Amniotic epithelial cell (primary cell): ENCODE measurements around the gene MET.
"Not testable (repeated sequence)": the region's sequence is repeated elsewhere in the genome, so short reads cannot be mapped to it uniquely, and the experiment has no call there.

Experiments
- DNase-seq: peaks from one replicate; pipeline ENCODE4 v3.0.0-alpha.2; 2010; ENCODE audit warnings: low read depth

Gene MET

DNA sequence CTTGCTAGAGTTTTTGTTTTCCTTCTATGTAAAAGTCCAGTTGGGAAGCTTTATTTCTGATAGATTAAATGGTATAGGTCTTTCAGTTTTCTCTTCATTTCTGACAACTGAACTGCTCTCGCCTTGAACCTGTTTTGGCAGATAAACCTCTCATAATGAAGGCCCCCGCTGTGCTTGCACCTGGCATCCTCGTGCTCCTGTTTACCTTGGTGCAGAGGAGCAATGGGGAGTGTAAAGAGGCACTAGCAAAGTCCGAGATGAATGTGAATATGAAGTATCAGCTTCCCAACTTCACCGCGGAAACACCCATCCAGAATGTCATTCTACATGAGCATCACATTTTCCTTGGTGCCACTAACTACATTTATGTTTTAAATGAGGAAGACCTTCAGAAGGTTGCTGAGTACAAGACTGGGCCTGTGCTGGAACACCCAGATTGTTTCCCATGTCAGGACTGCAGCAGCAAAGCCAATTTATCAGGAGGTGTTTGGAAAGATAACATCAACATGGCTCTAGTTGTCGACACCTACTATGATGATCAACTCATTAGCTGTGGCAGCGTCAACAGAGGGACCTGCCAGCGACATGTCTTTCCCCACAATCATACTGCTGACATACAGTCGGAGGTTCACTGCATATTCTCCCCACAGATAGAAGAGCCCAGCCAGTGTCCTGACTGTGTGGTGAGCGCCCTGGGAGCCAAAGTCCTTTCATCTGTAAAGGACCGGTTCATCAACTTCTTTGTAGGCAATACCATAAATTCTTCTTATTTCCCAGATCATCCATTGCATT, 27.1 kb downstream of the MET start:
- no peak for DNase-seq

DNA sequence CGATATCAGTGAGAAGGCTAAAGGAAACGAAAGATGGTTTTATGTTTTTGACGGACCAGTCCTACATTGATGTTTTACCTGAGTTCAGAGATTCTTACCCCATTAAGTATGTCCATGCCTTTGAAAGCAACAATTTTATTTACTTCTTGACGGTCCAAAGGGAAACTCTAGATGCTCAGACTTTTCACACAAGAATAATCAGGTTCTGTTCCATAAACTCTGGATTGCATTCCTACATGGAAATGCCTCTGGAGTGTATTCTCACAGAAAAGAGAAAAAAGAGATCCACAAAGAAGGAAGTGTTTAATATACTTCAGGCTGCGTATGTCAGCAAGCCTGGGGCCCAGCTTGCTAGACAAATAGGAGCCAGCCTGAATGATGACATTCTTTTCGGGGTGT, 27.7 kb downstream of the MET start:
- DNase-seq = no peak

DNA sequence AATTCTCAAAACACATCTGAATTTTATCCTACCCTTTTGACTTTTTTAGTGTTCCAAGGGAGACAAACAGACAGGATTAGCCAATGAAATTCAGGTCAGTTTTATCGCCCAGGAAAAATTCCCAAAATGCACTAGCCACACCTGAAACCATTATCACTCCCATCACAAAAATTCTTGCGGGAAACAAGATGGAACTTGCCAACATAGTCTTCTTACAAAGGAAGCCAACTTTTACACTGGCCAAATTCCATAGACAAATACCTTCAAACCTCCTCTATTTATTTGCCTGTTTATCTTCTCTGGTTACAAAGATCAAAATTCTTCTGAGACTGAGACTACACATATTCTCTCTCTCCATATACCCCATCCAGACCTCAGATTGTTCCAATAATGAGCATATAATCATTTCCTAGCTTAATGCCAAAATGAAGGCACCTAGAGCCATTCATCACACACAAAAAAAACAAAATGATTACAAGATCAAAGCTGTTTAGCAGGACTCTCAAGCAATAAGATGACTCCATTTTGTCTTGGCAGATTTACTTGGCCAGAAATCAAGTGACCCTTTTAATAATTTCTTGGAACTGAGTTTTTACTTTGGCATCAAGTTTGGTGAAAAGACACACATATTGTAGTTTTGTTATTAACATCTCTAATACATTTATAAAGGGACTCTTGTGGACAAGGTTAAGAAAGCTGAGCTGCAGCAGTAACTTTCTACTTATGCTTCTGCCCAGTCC, 30.2 kb downstream of the MET start:
- no peak for DNase-seq

DNA sequence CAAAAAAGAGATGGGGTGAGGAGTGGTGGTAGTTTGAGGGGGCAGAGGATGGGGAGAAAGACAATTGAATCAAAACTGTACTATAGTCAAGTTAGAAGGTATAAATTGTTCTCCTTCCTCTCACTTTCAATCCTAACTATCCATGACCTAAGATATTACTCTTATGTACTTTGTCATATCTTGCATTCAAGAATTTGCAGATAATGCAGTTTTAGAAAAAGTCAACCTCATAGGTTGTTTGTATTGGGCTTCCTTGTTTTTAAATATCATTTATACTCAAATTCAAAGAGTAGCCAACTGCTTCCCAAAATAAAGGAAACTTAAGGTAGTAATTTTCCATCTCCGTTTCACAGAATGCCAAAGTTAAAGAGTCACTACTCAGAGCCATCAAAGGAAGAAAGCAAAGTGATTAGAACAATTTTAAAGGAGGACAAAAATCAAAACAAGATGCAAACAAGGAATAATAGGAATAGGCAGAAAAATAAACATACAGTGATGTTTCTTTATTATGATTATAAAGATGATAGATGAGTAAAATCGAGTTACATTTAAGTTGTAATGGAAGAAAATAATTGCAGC, 32.7 kb downstream of the MET start:
- no peak for DNase-seq

DNA sequence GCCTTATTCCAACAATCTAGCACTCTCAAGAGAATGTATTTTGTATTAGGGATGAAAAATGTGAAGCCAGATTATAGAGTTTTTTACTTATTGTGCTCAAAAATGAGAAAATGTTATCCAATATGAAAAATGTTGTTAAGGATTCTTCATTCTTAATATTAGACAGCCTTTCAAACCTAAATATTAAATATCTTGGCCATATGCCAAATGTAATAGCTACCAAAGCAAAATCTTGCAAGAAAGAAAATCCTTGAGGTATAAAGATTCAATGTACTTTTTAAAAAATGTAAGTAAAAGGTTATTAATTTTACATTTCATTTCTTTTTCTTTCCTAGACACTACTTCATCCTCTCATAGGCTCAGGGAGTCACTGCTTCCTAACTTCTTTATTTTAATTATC, 33.4 kb downstream of the MET start:
- no peak for DNase-seq

DNA sequence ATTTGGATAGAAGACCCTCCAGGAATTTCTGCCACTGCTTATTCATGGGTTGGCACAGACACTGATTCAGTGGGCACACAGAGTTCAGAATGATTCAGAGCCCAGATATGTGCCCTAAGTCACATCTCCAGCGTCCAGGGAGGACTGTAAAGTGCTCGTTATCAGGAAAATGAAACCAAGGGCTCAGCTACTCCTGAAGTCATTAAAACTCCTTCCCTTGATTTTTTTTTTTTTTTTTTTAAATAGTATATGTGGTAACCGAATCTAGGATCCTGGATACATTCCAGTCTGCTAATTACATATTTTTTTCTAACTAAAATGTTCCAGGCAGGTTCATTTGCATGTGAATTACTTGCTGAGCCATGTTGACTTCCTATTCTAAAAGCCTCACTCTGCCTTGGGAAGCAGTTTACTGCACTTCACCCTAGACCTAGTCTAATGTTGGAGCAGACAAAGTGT, 34.7 kb downstream of the MET start:
- peak; percentile 52 for DNase-seq

DNA sequence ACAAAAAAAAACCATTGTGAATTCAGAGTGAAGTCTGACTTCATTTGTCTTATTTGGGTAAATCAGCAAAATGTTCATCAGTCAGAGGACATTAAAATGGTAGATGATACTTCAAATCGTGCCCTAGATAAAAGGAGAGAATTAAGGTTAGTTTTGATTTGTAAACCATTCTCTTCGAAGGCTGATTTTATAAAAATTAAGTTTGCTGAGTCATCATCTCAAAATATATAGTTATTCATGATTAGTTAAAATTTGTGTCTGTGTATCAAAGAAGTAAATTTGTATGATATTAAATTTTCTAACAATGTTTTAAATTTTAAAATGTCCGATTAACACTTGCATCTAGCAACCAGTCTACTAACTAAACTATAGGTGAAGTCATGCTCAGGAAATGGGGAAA, 35.3 kb downstream of the MET start:
- DNase-seq = no peak

DNA sequence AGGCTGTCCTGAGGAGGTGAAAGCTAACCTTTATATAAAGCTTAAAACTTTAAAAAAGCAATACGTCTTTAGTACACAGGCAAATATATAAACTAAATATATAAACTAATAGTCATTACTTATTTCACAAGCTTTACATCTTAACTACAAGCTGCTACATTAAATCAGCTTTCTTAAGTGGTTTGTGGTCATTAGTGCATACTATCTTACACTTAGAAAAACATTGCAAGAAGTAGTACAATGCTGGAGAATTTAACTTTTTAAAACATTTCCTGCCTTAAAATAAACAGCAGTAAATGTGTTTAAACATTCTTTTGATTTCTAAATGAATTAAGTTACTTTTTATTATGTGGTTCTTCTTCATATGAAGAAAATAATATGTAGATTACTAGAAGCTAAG, 36.3 kb downstream of the MET start:
- DNase-seq = peak; percentile 27

DNA sequence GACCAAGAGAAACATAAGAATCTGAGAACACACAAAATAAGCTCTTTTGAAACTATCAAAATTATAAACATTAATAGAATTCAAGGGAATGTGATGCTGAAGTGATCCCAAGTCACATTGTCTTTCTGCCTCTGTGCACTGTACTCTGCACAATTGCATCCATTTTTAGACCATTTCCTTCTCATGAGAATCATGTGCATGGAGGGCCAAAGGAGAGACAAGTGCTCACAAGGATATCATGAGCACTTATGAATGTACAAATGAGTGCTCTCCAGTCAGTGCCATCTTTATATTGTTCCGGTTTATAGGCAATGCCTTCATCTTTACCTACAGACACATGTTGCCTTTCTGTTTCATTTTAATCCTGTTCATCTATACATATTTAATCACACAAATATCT, 36.9 kb downstream of the MET start:
- DNase-seq = no peak

DNA sequence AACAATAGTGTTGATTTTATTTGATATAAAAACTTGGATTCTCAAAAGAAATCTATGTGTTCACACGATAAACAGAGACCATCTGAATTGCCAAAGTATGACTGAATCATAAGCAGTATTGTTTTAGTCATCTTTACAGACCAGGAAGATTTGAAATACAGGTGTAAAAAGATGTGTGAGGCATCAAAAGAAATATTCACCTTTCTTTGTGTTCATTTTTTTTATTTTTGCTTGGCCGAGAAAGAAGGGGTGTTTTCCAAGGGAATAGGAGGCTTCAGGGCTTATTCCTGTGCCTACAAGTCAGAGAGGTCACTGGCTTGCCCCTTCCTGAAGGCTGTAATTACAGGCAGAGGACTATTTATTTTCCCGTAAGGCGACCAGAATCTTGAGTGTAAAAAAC, 37.3 kb downstream of the MET start:
- DNase-seq = no peak

DNA sequence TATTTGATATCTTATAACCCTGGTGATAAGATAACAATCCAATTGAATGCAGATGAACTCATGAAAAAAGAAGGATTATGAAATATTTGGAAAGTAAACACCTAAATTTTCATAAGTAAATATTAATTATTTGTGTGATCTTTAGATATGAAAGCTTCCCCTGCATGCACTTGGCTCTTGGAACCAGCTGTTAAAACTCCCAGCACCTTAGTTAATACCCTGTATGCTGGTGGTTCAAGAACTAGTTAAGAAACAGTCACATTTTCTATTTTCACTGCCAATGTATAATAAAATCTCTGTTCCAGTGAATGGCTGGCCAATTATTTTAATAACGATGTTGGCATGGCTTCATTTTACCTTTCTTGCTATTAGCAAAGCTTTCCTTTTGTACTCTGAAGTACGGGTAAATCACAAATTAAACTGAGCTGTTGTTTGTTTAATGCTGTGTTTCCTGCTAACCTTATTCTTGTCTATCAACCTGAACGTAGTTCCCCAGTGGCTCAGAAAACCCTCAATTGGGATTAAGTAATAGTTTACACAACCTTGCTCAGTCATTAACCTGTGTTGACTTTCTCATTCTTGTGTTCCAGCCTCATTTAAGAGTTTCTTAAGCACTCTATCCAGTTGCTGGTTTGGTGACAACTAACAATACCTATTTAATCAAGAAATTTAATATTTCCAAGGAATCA, 38.9 kb downstream of the MET start:
- DNase-seq = no peak

DNA sequence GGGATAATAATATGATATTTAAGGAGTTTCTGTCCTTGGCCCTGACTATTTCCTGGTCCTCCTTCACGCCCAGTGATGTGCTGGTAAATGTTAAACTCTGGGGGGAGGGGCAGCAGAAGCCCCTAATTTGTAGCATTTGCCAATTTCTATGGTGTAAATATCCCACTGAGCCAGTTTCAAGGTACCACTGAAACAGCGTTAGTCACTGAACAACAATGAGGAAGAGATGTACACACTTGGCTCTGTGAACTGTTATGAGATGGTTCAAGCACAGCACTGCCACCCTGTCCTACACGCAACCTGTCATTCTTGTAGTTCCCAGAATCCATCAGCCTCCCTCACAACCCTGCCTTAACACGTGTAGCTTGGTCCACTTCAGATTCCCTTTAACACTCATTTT, 39.8 kb downstream of the MET start:
- no peak for DNase-seq

DNA sequence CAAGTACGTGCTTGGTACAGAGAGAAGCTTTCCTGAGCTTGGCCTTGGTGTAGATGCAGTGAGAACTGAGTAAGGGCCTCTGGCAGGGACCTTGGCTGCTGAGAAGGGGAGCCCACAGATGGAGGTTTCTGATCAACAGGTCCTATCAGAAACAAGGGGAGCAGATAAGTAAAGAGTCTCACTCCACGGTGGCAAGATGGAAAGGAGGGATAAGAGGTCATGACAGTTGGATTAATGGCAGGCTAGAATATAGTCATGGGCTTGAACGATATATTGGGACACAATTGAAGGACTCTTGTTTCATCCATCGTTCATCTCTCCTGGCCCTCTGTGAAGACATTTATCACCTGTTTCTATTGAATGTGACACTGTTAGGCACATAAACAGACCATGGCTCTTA, 41.5 kb downstream of the MET start:
- DNase-seq = no peak

DNA sequence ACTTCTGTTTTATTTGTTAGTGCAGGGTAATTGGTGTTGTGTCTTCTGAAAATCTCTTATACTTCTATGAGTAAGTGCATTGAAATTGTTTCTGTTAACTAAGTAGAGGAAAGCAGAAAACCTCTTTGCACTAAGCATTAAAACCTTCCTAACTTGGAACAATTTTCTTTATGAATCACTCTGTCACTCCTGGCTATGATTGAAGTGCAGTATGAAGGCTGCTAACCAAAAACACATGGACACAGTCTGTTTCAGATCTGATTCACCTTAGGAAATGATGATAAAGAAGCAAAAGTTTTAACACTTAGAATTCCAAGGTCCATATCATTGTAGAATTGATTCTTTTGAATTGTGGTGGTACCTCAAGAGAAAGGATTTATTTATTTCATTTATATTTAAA, 41.9 kb downstream of the MET start:
- DNase-seq = peak; percentile 43

DNA sequence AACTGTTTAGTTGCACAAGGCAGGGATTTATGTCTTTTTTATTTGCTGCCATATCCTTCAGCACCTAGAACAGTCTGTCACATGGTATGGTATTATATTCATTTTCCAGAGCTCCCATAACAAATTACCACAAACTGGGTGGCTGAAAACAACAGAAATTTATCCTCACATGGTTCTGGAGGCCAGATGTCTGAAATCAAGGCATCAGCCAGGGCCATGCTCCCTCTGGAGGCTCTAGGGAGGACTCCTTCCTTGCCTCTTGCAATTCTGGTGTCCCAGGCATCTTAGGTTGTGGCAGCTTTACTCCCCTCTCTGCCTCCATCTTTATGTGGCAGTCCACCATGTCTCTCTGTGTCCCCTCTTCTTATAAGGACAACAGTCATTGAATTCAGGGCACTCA, 43.1 kb downstream of the MET start:
- no peak for DNase-seq

DNA sequence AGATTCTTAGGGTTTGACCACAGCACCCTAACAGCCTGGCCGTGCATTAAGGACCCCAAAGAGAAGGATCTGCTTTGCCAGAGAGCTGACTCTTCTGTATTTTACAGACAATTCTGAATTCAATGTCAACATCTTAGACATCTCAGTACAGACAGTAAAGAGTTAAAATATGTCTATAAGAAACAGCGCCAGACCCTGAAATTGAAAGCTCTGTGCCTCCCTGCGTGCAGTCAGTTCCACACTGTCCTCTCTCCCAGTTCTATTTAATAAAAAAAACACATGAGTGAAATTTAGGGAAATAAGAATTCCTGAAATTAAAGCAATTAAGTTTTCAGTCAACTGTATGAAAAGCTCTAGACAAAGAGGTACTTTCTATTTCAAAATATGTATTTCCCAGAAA, 45.1 kb downstream of the MET start:
- DNase-seq = no peak

DNA sequence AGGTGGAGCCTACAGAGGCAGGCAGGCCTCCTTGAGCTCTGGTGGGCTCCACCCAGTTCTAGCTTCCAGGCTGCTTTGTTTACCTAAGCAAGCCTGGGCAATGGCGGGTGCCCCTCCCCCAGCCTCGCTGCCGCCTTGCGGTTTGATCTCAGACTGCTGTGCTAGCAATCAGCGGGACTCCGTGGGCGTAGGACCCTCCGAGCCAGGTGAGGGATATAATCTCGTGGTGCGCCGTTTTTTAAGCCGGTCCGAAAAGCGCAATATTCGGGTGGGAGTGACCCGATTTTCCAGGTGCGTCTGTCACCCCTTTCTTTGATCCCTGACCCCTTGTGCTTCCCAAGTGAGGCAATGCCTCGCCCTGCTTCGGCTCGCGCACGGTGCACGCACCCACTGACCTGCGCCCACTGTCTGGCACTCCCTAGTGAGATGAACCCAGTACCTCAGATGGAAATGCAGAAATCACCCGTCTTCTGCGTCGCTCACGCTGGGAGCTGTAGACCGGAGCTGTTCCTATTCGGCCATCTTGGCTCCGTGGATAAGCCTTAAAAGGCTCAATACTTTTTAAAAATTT, 52.0 kb downstream of the MET start:
- DNase-seq = not testable (repeated sequence)

DNA sequence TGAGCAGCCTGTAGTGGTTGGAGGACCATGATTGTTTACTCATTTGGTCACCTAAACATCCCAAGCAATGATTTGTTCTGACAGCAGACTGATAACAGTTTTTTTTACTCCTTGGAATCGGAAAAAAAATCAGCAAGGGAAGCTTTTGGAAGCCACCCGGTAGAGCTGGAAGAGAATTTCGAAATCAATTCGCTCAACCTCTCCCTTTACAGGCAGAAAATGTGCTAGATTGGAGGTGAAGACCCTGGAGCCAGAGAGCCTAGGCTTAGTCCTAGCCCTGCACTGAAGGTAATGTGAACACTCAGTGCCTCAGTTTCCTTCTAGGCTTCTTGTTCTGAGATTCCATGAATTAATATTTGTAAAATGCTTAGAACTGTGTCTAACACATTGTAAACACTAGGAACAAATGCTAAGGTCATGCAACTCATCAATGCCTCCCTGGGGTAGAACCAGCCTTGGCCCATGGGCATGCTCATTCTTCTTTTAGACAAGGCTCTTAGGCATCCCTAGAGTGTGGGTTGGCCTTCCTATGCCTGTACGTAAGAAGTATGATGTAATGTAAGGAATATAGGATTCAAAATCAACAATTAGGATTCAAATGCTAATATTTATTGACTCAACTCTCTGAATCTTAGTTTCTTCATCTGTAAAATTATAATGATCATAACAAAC, 52.7 kb downstream of the MET start:
- DNase-seq = no peak

DNA sequence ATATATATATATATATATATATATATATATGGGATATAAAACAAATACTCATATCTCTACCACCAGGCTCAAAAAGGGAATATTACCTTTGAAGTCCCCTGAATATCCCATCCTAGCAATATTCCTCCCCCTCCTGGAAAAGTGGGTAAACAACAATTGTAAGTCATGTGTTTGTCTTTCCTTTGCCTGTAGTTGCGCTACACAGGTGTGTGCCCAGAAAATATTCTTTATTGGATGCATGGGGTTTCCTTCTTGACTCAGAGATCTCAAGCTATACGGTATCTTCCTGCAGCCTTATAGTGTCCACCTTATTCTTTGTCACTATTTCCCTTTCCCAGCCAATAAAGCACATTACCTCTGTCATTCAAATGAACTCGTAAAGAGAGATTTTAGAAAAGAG, 54.2 kb downstream of the MET start:
- DNase-seq = no peak

DNA sequence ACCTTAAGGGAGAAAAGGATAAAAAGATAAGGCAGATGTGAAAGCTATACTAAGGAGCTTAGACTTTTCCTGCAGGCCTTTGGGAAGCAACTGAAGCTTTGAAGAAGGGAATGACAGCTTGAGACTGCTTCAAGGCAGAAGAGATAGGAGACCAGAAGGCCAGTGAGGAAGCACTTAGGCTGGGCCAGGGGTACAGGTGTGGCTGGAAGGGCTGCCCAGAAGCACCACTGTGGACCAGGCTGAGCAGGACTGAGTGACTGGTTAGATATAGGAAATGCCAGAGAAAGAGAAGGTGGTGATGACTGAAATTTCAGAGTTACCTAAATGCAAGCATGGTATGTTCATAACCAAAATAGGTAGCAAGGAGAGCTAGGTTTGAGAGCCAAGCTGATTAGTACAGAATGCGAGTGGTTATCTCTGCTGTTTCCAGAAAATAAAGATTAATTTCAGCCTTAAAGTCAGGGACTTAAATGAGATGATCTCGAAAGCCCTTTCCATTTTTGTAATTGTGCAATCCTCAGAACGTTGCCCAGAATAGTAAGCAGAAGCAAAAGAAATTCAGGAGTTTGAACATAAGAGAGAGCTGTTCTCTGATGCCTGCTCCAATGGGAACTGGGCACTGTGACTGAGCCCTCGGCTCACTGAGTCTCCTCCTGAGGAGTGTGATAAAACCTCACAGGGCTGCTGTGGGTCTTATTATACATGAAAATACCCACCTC, 54.9 kb downstream of the MET start:
- peak; percentile 41 for DNase-seq

DNA sequence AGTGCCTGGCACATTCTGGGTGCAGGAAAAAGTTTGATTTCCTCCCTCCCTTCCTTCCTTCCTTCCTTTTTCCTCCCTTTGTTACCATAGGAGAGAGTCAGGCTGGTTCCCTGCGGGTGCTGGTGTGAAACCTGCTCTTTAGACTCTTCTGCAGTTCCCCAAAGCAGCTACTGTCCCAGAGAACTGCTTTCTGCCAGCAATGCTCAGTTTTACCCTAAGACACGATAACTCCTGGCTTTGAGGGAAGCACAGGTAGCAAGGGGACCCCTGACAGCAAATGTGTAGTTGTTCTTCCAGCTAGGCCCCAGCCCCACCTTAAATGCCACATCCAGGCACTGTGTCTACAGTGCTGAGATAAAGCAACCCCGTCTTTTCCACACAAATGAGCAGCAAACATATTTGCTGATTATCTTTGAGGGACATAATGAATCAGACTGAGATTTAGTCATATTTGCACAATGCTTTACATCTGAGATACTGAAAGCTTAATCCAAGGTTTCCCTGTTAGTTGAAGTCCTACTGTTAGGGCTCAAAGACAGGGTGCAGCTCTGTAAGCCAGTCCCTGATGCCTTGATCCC, 55.5 kb downstream of the MET start:
- DNase-seq = peak; percentile 68
